ENCODE results near the gene SVOP.

GRCh38 chr12:109020146-109020795, 597 bp downstream of the SVOP start:
- TF ChIP-seq POLR2A (IDR thresholded peaks at IDR 0.05; ENCODE audit: low read length), result no peak
- TF ChIP-seq GATA1 (IDR thresholded peaks at IDR 0.05; ENCODE audit: low read depth, low read length), result no peak
